Measurements from ENCODE around the gene MRPS27.
A peak's percentile ranks its signal among the peaks of the same experiment; 100 is the strongest.

The MRPS27 gene

GRCh38 chr5:72255670-72256069 is 64.4 kb downstream of the MRPS27 start:
- DNase-seq, result no peak

- DNase-seq, result no peak
Observed at GRCh38 chr5:72255237-72255636, 64.8 kb downstream of the MRPS27 start.

- no peak for DNase-seq
Observed at GRCh38 chr5:72252574-72253155, 67.4 kb downstream of the MRPS27 start.

- no peak for DNase-seq
Observed at GRCh38 chr5:72252008-72252407, 68.0 kb downstream of the MRPS27 start.

- DNase-seq, result no peak
Observed at GRCh38 chr5:72251386-72251785, 68.7 kb downstream of the MRPS27 start.

GRCh38 chr5:72248410-72248981 is 71.5 kb downstream of the MRPS27 start:
- peak; percentile 24 for DNase-seq

- no peak for DNase-seq
Observed at GRCh38 chr5:72246954-72247442, 73.0 kb downstream of the MRPS27 start.

- no peak for DNase-seq
Observed at GRCh38 chr5:72245951-72246532, 74.0 kb downstream of the MRPS27 start.

GRCh38 chr5:72245546-72245945 is 74.5 kb downstream of the MRPS27 start:
- DNase-seq, result no peak

GRCh38 chr5:72244862-72245371 is 75.1 kb downstream of the MRPS27 start:
- peak; percentile 33 for DNase-seq

GRCh38 chr5:72243706-72244105 is 76.3 kb downstream of the MRPS27 start:
- DNase-seq, result no peak

- no peak for DNase-seq
Observed at GRCh38 chr5:72242796-72243475, 77.1 kb downstream of the MRPS27 start.

- DNase-seq, result no peak
Observed at GRCh38 chr5:72241346-72242003, 78.6 kb downstream of the MRPS27 start.

- DNase-seq, result no peak
Observed at GRCh38 chr5:72238712-72239445, 81.2 kb downstream of the MRPS27 start.

- no peak for DNase-seq
Observed at GRCh38 chr5:72237879-72238278, 82.2 kb downstream of the MRPS27 start.

GRCh38 chr5:72237415-72237814 is 82.6 kb downstream of the MRPS27 start:
- no peak for DNase-seq

GRCh38 chr5:72235725-72236124 is 84.3 kb downstream of the MRPS27 start:
- DNase-seq, result no peak

- DNase-seq, result no peak
Observed at GRCh38 chr5:72234868-72235267, 85.2 kb downstream of the MRPS27 start.

GRCh38 chr5:72234265-72234700 is 85.8 kb downstream of the MRPS27 start:
- peak; percentile 76 for DNase-seq

- no peak for DNase-seq
Observed at GRCh38 chr5:72233835-72234234, 86.2 kb downstream of the MRPS27 start.

GRCh38 chr5:72232838-72233237 is 87.2 kb downstream of the MRPS27 start:
- DNase-seq, result no peak

GRCh38 chr5:72231991-72232703 is 87.9 kb downstream of the MRPS27 start:
- DNase-seq, result peak; percentile 51

Data from NCI-H226 (cell line).